Keratinocyte (primary cell): ENCODE measurements around the gene JADE2. TPM values are rescaled to one million over a fixed set of nuclear protein-coding genes. Genes with fewer than 3 reads are reported as not detected.
"Not testable (repeated sequence)": the region's sequence is repeated elsewhere in the genome, so short reads cannot be mapped to it uniquely, and the experiment has no call there.

ENCODE experiments used
- DNase-seq: peaks from one replicate; pipeline ENCODE4 v3.0.0-alpha.2; 2011; ENCODE audit warnings: low read depth, missing footprints, low spot score
- FAIRE-seq: peaks from 2 replicates; lab custom pipeline; 2011; peaks lifted over from hg19 to GRCh38; lab: Jason Lieb, UNC
- H2AFZ ChIP-seq: 2 replicates; pipeline ENCODE4 v1.6.0; 2012; ENCODE audit warnings: low read length, control low read depth, inconsistent platforms; ENCODE audit not compliant: control insufficient read depth
- H3K27ac ChIP-seq: 2 replicates; pipeline ENCODE4 v1.5.1; 2011; ENCODE audit warnings: low read length; ENCODE audit not compliant: control insufficient read depth, insufficient read depth
- H3K27me3 ChIP-seq: 3 replicates; pipeline ENCODE4 v1.6.0; 2011; ENCODE audit warnings: low read length; ENCODE audit not compliant: control insufficient read depth, insufficient read depth; ENCODE audit errors: extremely low read depth
- H3K36me3 ChIP-seq, 2 experiments: 2 replicates in 1 of 2; 3 replicates in 1 of 2; pipeline ENCODE4 v1.5.1; 2011; ENCODE audit warnings: low read length in 2 of 2, mild to moderate bottlenecking in 1 of 2; ENCODE audit not compliant: control insufficient read depth in 2 of 2, insufficient read depth in 2 of 2; ENCODE audit errors: extremely low read depth in 1 of 2
- H3K4me1 ChIP-seq: 3 replicates; pipeline ENCODE4 v1.5.1; 2011; ENCODE audit warnings: low read length; ENCODE audit not compliant: control insufficient read depth, insufficient read depth; ENCODE audit errors: extremely low read depth
- H3K4me2 ChIP-seq: 3 replicates; pipeline ENCODE4 v1.6.0; 2011; ENCODE audit warnings: low read depth, low read length; ENCODE audit not compliant: control insufficient read depth, insufficient read depth; ENCODE audit errors: extremely low read depth
- H3K4me3 ChIP-seq, 3 experiments: fragments of 200-600 bp in 1 of 3; sonication (generic) in 1 of 3; 2 replicates in 2 of 3; 3 replicates in 1 of 3; pipeline ENCODE4 v1.5.1; 2011 to 2016; ENCODE audit warnings: low read length in 3 of 3, mild to moderate bottlenecking in 3 of 3, control low read depth in 2 of 3, inconsistent platforms in 1 of 3, low read depth in 1 of 3, mixed read lengths in 1 of 3, mixed run types in 1 of 3, moderate library complexity in 1 of 3; ENCODE audit not compliant: control insufficient read depth in 2 of 3, insufficient read depth in 2 of 3; ENCODE audit errors: extremely low read depth in 1 of 3
- H3K79me2 ChIP-seq: 2 replicates; pipeline ENCODE4 v1.6.0; 2012; ENCODE audit warnings: low read length; ENCODE audit not compliant: control insufficient read depth, insufficient read depth
- H3K9ac ChIP-seq: 3 replicates; pipeline ENCODE4 v1.6.0; 2011; ENCODE audit warnings: low read length; ENCODE audit not compliant: control insufficient read depth, insufficient read depth; ENCODE audit errors: extremely low read depth
- H3K9me1 ChIP-seq: 3 replicates; pipeline ENCODE4 v1.6.0; 2011; ENCODE audit warnings: low read length; ENCODE audit not compliant: control insufficient read depth, insufficient read depth; ENCODE audit errors: extremely low read depth
- H3K9me3 ChIP-seq: 2 replicates; pipeline ENCODE4 v1.5.1; 2012; ENCODE audit warnings: low read depth, low read length; ENCODE audit not compliant: control insufficient read depth
- H4K20me1 ChIP-seq: 3 replicates; pipeline ENCODE4 v1.6.0; 2011; ENCODE audit warnings: low read length; ENCODE audit not compliant: control insufficient read depth, insufficient read depth; ENCODE audit errors: extremely low read depth
- CTCF ChIP-seq, 3 experiments: IDR thresholded peaks in 1 of 3; conservative IDR thresholded peaks in 1 of 3; optimal IDR thresholded peaks in 1 of 3; 2 replicates in 2 of 3; 3 replicates in 1 of 3; pipeline versions ENCODE3 to v1.5.1; 2011; ENCODE audit warnings: low read length in 3 of 3, mild to moderate bottlenecking in 3 of 3, moderate library complexity in 2 of 3, control low read depth in 1 of 3, inconsistent platforms in 1 of 3; ENCODE audit not compliant: insufficient read depth in 2 of 3; ENCODE audit errors: extremely low read depth in 1 of 3
- EZH2 ChIP-seq: IDR thresholded peaks from one replicate; pipeline ENCODE4 v1.6.1; 2012; ENCODE audit warnings: inconsistent platforms, mild to moderate bottlenecking, low read length, moderate library complexity
- dilution Hi-C: fragments of 300-500 bp; cut with MboI; formaldehyde crosslinking; loops from one replicate; pipeline ENCODE4 v1.7.0; 2020; ENCODE audit warnings: low sequenced_read_pairs; ENCODE audit not compliant: extremely low pct_ligation_motif_present
- polyA plus RNA-seq, 5 experiments: library from polyadenylated mRNA; depleted of rRNA in 3 of 5; stranded (reverse) in 3 of 5; stranded (forward) in 1 of 5; unstranded in 1 of 5; fragments of >200 nt; gene quantifications; 1 replicate in 1 of 5; 2 replicates in 3 of 5; 3 replicates in 1 of 5; pipeline versions ENCODE4 v1.2.1 to v1.2.3, GENCODE V29; 2011 to 2012; ENCODE audit warnings: missing spikeins in 2 of 5, low read depth in 1 of 5, low replicate concordance in 1 of 5

JADE2 gene
- polyA plus RNA-seq, 1 donor (not counting 4 experiments of a cell fraction or from before 2014, with no cell fraction given), result 11.1 TPM

GRCh38 chr5:134493461-134494055, 31.9 kb upstream of the JADE2 start:
- H3K9me3 ChIP-seq, result no peaks in the 10 kb centered on the region
- no peaks in the 10 kb centered on the region for H3K4me1 ChIP-seq
- no peaks in the 10 kb centered on the region for H3K79me2 ChIP-seq
- no peaks in the 10 kb centered on the region for H3K27me3 ChIP-seq
- no peak overlapping the region for H3K4me2 ChIP-seq
- H3K27ac ChIP-seq, result no peak overlapping the region
- H4K20me1 ChIP-seq, result no peaks in the 10 kb centered on the region
- H3K9ac ChIP-seq, result no peak overlapping the region
- dilution Hi-C loops, result no loop called here
- DNase-seq (no peak), FAIRE-seq (no peak)
- no peaks in the 10 kb centered on the region for H3K9me1 ChIP-seq
- TF ChIP-seq EZH2 (no peak), CTCF (optimal IDR thresholded peaks at IDR 0.05 in 1 of 3, IDR thresholded peaks at IDR 0.05 in 1 of 3, conservative IDR thresholded peaks at IDR 0.05 in 1 of 3; ENCODE audit: extremely low read depth in 1 of 3, insufficient read depth in 2 of 3, low read length in 3 of 3) (no peak)
- H2AFZ ChIP-seq, result no peak overlapping the region
- no peak overlapping the region for H3K4me3 ChIP-seq
- H3K36me3 ChIP-seq, result no peaks in the 10 kb centered on the region

GRCh38 chr5:134494780-134495179, 30.7 kb upstream of the JADE2 start:
- no peaks in the 10 kb centered on the region for H3K9me3 ChIP-seq
- H3K27ac ChIP-seq, result no peak overlapping the region
- TF ChIP-seq EZH2 (no peak), CTCF (optimal IDR thresholded peaks at IDR 0.05 in 1 of 3, IDR thresholded peaks at IDR 0.05 in 1 of 3, conservative IDR thresholded peaks at IDR 0.05 in 1 of 3; ENCODE audit: extremely low read depth in 1 of 3, insufficient read depth in 2 of 3, low read length in 3 of 3) (no peak)
- no peak overlapping the region for H2AFZ ChIP-seq
- H3K9ac ChIP-seq, result no peak overlapping the region
- no peak for FAIRE-seq
- dilution Hi-C loops, result no loop called here
- no peaks in the 10 kb centered on the region for H3K4me1 ChIP-seq
- no peaks in the 10 kb centered on the region for H3K9me1 ChIP-seq
- H3K4me3 ChIP-seq, result no peak overlapping the region
- no peaks in the 10 kb centered on the region for H3K79me2 ChIP-seq
- H4K20me1 ChIP-seq, result no peaks in the 10 kb centered on the region
- no peaks in the 10 kb centered on the region for H3K27me3 ChIP-seq
- no peak overlapping the region for H3K4me2 ChIP-seq
- H3K36me3 ChIP-seq, result no peaks in the 10 kb centered on the region
- DNase-seq, result no peak

GRCh38 chr5:134499905-134500304, 25.6 kb upstream of the JADE2 start:
- peaks cover 33% of the 10 kb centered on the region for H3K4me1 ChIP-seq
- H3K79me2 ChIP-seq, H3K27ac ChIP-seq, H2AFZ ChIP-seq, H4K20me1 ChIP-seq, H3K4me2 ChIP-seq, H3K9me3 ChIP-seq, H3K4me3 ChIP-seq, H3K36me3 ChIP-seq, H3K9ac ChIP-seq, H3K9me1 ChIP-seq, dilution Hi-C loops, H3K27me3 ChIP-seq, FAIRE-seq, DNase-seq: not testable (repeated sequence)
